Subcutaneous adipose tissue (tissue), 4 donors: Measurements from ENCODE around the gene CSF1. TPM values are rescaled to one million over a fixed set of nuclear protein-coding genes. Genes with fewer than 3 reads are reported as not detected.

Experiments used
- CTCF ChIP-seq: fragments of 450-650 bp; IDR thresholded peaks from one replicate; pipeline ENCODE4 v1.5.1; 2016; ENCODE audit warnings: low read depth, mild to moderate bottlenecking, control low read depth, antibody characterized with exemption, moderate library complexity
- total RNA-seq, 4 donors: library from RNA; depleted of rRNA; stranded (reverse); fragments of >200 nt; gene quantifications; one replicate each; pipeline ENCODE4 v1.1.0, GENCODE V29; 2016

CSF1 gene
- total RNA-seq, 4 donors from 2014 or later = 70.3 to 116 (median 106) TPM

DNA sequence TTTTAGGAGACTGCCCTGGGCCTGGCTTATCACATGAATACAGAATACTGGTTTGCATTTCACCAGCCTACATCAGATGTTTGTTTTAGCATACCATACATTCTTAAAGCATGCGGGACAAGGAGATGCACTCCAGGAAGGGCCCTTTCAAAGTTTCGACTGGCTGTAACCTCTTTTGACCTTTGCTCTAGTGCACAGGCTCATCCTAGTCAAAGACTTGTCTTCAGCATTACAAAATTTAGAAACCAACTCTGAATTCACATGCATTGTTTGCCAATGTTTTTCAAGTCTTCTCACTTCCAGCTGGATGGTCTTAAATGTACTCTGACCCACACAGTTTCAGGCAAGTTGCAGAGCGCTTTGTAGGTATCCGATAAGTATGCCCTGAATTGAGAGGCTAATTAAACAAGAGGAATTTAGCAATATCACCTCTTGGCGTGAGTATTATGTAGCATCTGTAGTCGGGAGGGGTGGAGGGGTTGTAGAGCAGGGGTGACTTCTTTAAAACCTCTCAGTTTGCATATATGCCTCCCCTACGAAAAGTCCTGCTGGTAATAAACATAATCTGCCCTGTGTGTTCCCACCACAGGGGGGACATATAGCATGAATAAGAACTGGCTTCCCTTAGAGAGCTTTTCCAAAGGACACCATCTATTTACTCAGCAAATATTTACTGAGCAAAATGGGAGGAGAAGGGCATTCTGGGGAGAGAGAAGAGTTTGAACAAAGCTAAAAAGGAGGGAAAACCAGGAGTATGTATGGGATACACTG lies 49.5 kb downstream of the CSF1 start:
- no peak for TF ChIP-seq CTCF

DNA sequence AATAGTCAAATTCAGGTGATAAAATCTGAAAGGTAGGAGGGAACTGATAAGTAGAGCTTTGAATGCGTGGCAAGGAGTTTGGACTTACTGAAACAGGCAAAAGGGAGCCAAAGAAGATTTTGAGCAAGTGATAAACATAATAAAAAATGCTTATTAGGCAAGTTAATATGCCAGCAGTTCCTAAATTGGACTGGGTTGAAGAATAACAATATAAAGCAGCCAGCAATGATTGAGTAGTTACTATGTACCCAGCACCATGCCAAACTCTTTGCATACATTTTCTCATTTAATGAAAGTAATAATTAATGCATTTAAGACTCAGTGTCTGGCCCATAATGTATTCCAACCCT lies 50.1 kb downstream of the CSF1 start:
- no peak for TF ChIP-seq CTCF

- no peak for TF ChIP-seq CTCF
Measured at GRCh38 chr1:109963864-109964263, 53.2 kb downstream of the CSF1 start.

DNA sequence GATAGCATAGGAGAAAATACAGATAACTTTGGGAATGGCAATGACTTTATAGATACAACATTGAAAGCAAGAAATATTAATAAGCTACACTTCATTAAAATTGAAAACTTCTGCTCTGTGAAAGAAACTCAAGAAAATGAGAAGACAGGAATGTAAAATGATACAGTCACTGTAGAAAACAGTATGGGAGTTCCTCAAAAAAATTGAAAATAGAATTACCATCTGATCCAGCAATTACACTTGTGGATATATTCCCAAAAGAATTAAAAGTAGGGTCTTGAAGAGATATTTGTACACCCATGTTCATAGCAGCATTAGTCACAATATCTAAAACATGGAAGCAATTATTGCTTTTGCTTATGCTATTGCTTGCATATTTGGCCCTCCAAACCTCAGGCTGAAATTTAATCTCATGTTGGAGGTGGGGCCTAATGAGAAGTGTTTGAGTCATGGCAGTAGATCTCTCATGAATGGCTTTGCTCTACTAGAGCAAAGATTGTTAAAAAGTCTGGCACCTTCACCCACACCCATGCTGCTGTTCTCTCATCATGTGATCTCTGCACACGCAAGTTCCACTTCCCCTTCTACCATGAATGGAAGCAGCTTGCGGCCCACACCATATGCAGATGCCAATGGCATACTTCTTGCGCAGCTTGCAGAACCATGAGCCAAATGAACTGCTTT lies 58.6 kb downstream of the CSF1 start:
- TF ChIP-seq CTCF = no peak

GRCh38 chr1:109969907-109970306 lies 59.3 kb downstream of the CSF1 start:
- no peak for TF ChIP-seq CTCF

- no peak for TF ChIP-seq CTCF
Measured at GRCh38 chr1:109971559-109971958, 60.9 kb downstream of the CSF1 start.

DNA sequence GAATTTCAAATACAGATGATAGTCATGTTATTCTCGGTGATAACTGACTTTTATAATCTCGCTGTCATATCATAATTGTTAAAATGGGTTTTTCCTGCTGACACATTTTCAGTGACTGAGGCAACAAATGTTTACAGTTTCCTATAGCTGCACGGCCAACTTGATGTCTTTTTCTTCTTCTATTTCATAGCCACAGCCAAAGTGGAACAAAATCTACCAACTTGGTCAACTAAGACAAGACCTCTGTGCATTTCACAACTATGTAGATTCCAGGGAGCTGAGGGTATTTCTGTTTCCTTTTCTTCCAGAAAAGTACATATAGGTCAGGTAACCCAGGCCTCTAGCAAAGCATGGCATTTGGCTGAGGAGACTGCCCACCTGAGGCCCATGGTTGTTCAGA lies 63.5 kb downstream of the CSF1 start:
- TF ChIP-seq CTCF = no peak
